Testis (tissue), 3 donors: ENCODE data around the gene KIF25. TPM values are rescaled to one million over a fixed set of nuclear protein-coding genes. Genes with fewer than 3 reads are reported as not detected.
A peak's percentile ranks its signal among the peaks of the same experiment; 100 is the strongest.

Experiments
- DNase-seq: peaks from one replicate; pipeline ENCODE4 v3.0.0-alpha.2; 2019
- H3K27ac ChIP-seq, 2 donors: fragments of 200-600 bp; sonication (generic); one replicate each; pipeline ENCODE4 v1.5.1; 2019
- H3K27me3 ChIP-seq: fragments of 200-600 bp; sonication (generic); one replicate; pipeline ENCODE4 v1.5.1; 2019
- H3K36me3 ChIP-seq: fragments of 200-600 bp; sonication (generic); one replicate; pipeline ENCODE4 v1.5.1; 2017; ENCODE audit warnings: low read depth; ENCODE audit errors: missing control alignments
- H3K4me1 ChIP-seq: fragments of 200-600 bp; sonication (generic); one replicate; pipeline ENCODE4 v1.5.1; 2019
- H3K4me3 ChIP-seq, 2 donors: fragments of 200-600 bp; sonication (generic); one replicate each; pipeline ENCODE4 v1.5.1; 2017 to 2019
- H3K9me3 ChIP-seq: fragments of 200-600 bp; sonication (generic); one replicate; pipeline ENCODE4 v1.5.1; 2017
- POLR2A ChIP-seq: fragments of 450-650 bp; IDR thresholded peaks from one replicate; pipeline ENCODE4 v1.6.1; 2017; ENCODE audit warnings: antibody characterized with exemption, mild to moderate bottlenecking, moderate library complexity
- WGBS, 2 donors: methylation state at CpG; one replicate each; pipeline ENCODE4 v1.1.5; 2018; 5-methylcytosine and 5-hydroxymethylcytosine counted together
- intact Hi-C: fragments of 100-400 bp; cut with DNase I; formaldehyde crosslinking; loops from one replicate; pipeline ENCODE4 v1.15.1; 2023; ENCODE audit warnings: low total_unique reads
- polyA plus RNA-seq: library from polyadenylated mRNA; stranded (reverse); fragments of 350-450 nt; fragmentation: Illumina TruSeq; extraction: RNeasy Lipid Tissue Mini Kit (QIAGEN cat#74804); gene quantifications from one replicate; pipeline ENCODE4 v1.2.3, GENCODE V29; 2014; ENCODE audit warnings: low read depth, low replicate concordance; ENCODE audit not compliant: insufficient read depth
- total RNA-seq, 2 donors: library from RNA; depleted of rRNA; stranded (reverse); fragments of >200 nt; gene quantifications; one replicate each; pipeline ENCODE4 v1.2.3, GENCODE V29; 2016
- TF ChIP-seq, protein P1 (sequence below), 3 experiments: fragments of 450-650 bp in 2 of 3; fragments of 200-600 bp in 1 of 3; sonication (generic) in 1 of 3; IDR thresholded peaks; one replicate each; pipeline ENCODE4 v1.5.1; 2016 to 2019; ENCODE audit warnings: antibody characterized with exemption in 3 of 3, mild to moderate bottlenecking in 2 of 3, moderate library complexity in 1 of 3

The KIF25 gene
- total and polyA plus RNA-seq, 3 donors from 2014 or later, result 1.1 to 5.0 (median 1.6) TPM

GRCh38 chr6:167965592-167966539, 31.6 kb upstream of the KIF25 start:
- DNase-seq, result peak; percentile 72
- peak overlapping the region in 1 of 2 donors; percentile 57 for H3K27ac ChIP-seq
- TF ChIP-seq POLR2A, result no peak
- TF ChIP-seq, protein P1, sequence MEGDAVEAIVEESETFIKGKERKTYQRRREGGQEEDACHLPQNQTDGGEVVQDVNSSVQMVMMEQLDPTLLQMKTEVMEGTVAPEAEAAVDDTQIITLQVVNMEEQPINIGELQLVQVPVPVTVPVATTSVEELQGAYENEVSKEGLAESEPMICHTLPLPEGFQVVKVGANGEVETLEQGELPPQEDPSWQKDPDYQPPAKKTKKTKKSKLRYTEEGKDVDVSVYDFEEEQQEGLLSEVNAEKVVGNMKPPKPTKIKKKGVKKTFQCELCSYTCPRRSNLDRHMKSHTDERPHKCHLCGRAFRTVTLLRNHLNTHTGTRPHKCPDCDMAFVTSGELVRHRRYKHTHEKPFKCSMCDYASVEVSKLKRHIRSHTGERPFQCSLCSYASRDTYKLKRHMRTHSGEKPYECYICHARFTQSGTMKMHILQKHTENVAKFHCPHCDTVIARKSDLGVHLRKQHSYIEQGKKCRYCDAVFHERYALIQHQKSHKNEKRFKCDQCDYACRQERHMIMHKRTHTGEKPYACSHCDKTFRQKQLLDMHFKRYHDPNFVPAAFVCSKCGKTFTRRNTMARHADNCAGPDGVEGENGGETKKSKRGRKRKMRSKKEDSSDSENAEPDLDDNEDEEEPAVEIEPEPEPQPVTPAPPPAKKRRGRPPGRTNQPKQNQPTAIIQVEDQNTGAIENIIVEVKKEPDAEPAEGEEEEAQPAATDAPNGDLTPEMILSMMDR (IDR thresholded peaks at IDR 0.05), result no peak
- intact Hi-C loops, result no loop called here
- H3K9me3 ChIP-seq, result no peaks in the 10 kb centered on the region
- H3K4me3 ChIP-seq, result no peak overlapping the region
- H3K4me1 ChIP-seq, result peaks cover 10% of the 10 kb centered on the region
- H3K27me3 ChIP-seq, result no peaks in the 10 kb centered on the region
- WGBS, 2 donors, result 53 to 72% methylated on average over 39 of the region's 39 CpGs
- no peaks in the 10 kb centered on the region for H3K36me3 ChIP-seq

DNA sequence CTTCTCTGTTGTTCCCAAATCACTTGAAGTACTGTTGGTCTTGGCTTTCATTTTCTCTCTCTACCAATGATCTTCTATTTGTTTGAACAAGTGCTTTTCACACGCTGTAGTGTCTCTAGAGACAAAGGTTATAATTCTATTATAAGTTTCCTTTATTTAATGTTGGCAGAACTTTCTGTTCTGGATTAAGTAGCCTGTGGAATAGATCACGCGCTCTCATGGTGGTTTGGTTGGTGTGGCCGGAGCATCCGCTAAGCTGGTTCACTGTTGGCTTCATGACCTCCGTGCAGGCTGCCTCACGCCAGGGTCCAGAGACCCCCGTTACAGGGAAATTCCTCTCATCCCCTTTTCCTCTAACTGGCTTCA, 30.9 kb upstream of the KIF25 start:
- Histone ChIP-seq H3K9me3 (no peaks in the 10 kb centered on the region), H3K27ac (peak overlapping the region in 1 of 2 donors; percentile 57), H3K27me3 (no peaks in the 10 kb centered on the region), H3K4me1 (peaks cover 10% of the 10 kb centered on the region), H3K36me3 (no peaks in the 10 kb centered on the region), H3K4me3 (no peak overlapping the region)
- intact Hi-C loops, result no loop called here
- no peak for TF ChIP-seq POLR2A
- TF ChIP-seq, protein P1 (IDR thresholded peaks at IDR 0.05), result no peak
- no peak for DNase-seq
- 53 to 65% methylated on average over 8 of the region's 8 CpGs for WGBS, 2 donors

GRCh38 chr6:167968091-167968490, 29.4 kb upstream of the KIF25 start:
- Histone ChIP-seq H3K27ac (no peak overlapping the region), H3K36me3 (no peaks in the 10 kb centered on the region), H3K27me3 (no peaks in the 10 kb centered on the region), H3K9me3 (no peaks in the 10 kb centered on the region), H3K4me1 (peaks cover 10% of the 10 kb centered on the region), H3K4me3 (no peak overlapping the region)
- intact Hi-C loops, result no loop called here
- 71 to 80% methylated on average over 6 of the region's 6 CpGs for WGBS, 2 donors
- TF ChIP-seq, protein P1 (IDR thresholded peaks at IDR 0.05), result peak; percentile 11 to 40 (median 39)
- no peak for TF ChIP-seq POLR2A
- DNase-seq, result peak; percentile 68

- intact Hi-C loops, result no loop called here
- Histone ChIP-seq H3K27me3 (no peaks in the 10 kb centered on the region), H3K36me3 (no peaks in the 10 kb centered on the region), H3K27ac (no peak overlapping the region), H3K4me1 (peaks cover 15% of the 10 kb centered on the region), H3K4me3 (no peak overlapping the region), H3K9me3 (no peaks in the 10 kb centered on the region)
- TF ChIP-seq, protein P1 (IDR thresholded peaks at IDR 0.05), result no peak
- TF ChIP-seq POLR2A, result no peak
- DNase-seq, result no peak
- WGBS, 2 donors, result 90 to 91% methylated on average over 10 of the region's 10 CpGs
Measured at GRCh38 chr6:167970230-167970629, 27.2 kb upstream of the KIF25 start.

GRCh38 chr6:167972193-167972592, 25.3 kb upstream of the KIF25 start:
- Histone ChIP-seq H3K4me3 (no peak overlapping the region), H3K9me3 (no peaks in the 10 kb centered on the region), H3K4me1 (peaks cover 8% of the 10 kb centered on the region), H3K36me3 (no peaks in the 10 kb centered on the region), H3K27me3 (no peaks in the 10 kb centered on the region), H3K27ac (no peak overlapping the region)
- DNase-seq, result no peak
- TF ChIP-seq POLR2A, result no peak
- TF ChIP-seq, protein P1 (IDR thresholded peaks at IDR 0.05), result no peak
- 94% methylated on average over 10 of the region's 10 CpGs for WGBS, 2 donors
- intact Hi-C loops, result no loop called here
